Activated CD4-positive, alpha-beta T cell treated with anti-CD3 and anti-CD28 coated beads, Interleukin-10, Interleukin-2, amounts not matched to agents 100 ng/mL and 50 ng/mL, durations not matched to agents 16 hours and 8 hours (primary cell): ENCODE results near the gene STRIP2.

Experiments
- DNase-seq: peaks from one replicate; pipeline ENCODE4 v3.0.0-alpha.2; 2020

Gene STRIP2

DNA sequence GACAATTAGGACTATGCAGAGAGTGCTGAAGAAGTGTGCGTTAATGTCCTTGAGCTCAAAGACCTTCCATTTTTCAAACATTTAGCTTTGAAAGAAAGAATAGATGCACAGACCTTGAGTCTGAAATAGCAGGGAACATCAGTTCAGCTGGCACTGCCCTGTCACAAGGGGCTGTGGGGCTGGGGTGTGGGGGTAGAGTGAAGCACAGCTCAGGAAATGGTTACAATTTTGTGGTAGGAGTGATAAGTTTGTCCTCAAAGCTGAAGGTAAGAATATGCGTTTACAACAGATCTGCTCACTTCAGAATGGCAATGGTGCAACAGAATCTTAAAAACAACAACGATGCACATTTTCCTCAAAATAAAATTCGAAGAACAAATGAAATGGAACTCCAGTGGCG lies 101.7 kb downstream of the STRIP2 start:
- peak; percentile 29 for DNase-seq

- DNase-seq = no peak
Observed at GRCh38 chr7:129536323-129536722, 102.1 kb downstream of the STRIP2 start.
